Left colon (tissue), 2 donors: ENCODE results near the gene FOXRED2. TPM values are rescaled to one million over a fixed set of nuclear protein-coding genes. Genes with fewer than 3 reads are reported as not detected.
"Not testable (repeated sequence)": the region's sequence is repeated elsewhere in the genome, so short reads cannot be mapped to it uniquely, and the experiment has no call there.

Experiments used
- ATAC-seq: fragments of 200-7000 bp; cut with Tn5 transposase; one replicate; pipeline ENCODE4 v1.9.1; 2020; ENCODE audit warnings: mild to moderate bottlenecking, moderate library complexity
- DNase-seq, 2 donors: peaks; one replicate each; pipeline ENCODE4 v3.0.0-alpha.2; 2020
- intact Hi-C, 2 donors: fragments of 100-400 bp; cut with DNase I in 1 of 2; cut with micrococcal nuclease in 1 of 2; formaldehyde crosslinking; loops; one replicate each; pipeline versions ENCODE4 v1.11.2 to v1.14.0; 2022; cut with DNase I, micrococcal nuclease
- total RNA-seq, 2 donors: library from RNA; stranded (reverse); fragmentation: NEBNext Ultra II Directional; extraction: Animal tissue kit (Norgen Biotek cat#: 25700); gene quantifications; one replicate each; pipeline ENCODE4 v1.2.1, GENCODE V29; 2021
- donor health status: DM: no; HTN: no; CAD: no.
- donor health status: DM: yes; HTN: yes; CAD: no.

The FOXRED2 gene
- total RNA-seq, 2 donors from 2014 or later = 5.3 to 5.4 TPM

GRCh38 chr22:36528341-36528740, 21.5 kb upstream of the FOXRED2 start:
- intact Hi-C loops = no loop called here
- DNase-seq = peak in 1 of 2 donors; percentile 25
- peak; percentile 14 for ATAC-seq

GRCh38 chr22:36522662-36523061, 15.8 kb upstream of the FOXRED2 start:
- no peak for DNase-seq
- intact Hi-C loops = no loop called here
- ATAC-seq = no peak

GRCh38 chr22:36520423-36520822, 13.6 kb upstream of the FOXRED2 start:
- intact Hi-C loops = no loop called here
- DNase-seq (no peak), ATAC-seq (no peak)

GRCh38 chr22:36519906-36520305, 13.1 kb upstream of the FOXRED2 start:
- ATAC-seq, intact Hi-C loops, DNase-seq: not testable (repeated sequence)

- intact Hi-C loops = no loop called here
- no peak for DNase-seq
- no peak for ATAC-seq
Observed at GRCh38 chr22:36514766-36515165, 7.9 kb upstream of the FOXRED2 start.

- ATAC-seq = no peak
- intact Hi-C loops = no loop called here
Observed at GRCh38 chr22:36512991-36513390, 6.2 kb upstream of the FOXRED2 start.

GRCh38 chr22:36512333-36512732, 5.5 kb upstream of the FOXRED2 start:
- intact Hi-C loops = no loop called here
- ATAC-seq = no peak

More at GRCh38 chr22:36512991-36513390, 6.2 kb upstream of the FOXRED2 start:
- DNase-seq = no peak

GRCh38 chr22:36510966-36511881, 4.4 kb upstream of the FOXRED2 start:
- ATAC-seq (no peak), DNase-seq (peak in 1 of 2 donors; percentile 45)
- intact Hi-C loops = no loop called here

More at GRCh38 chr22:36512333-36512732, 5.5 kb upstream of the FOXRED2 start:
- no peak for DNase-seq

- DNase-seq = no peak
- intact Hi-C loops = no loop called here
- no peak for ATAC-seq
Observed at GRCh38 chr22:36510384-36510783, 3.5 kb upstream of the FOXRED2 start.

GRCh38 chr22:36507518-36508010, 724 bp upstream of the FOXRED2 start:
- intact Hi-C loops = no loop called here
- DNase-seq (no peak), ATAC-seq (no peak)

- no peak for ATAC-seq
- intact Hi-C loops = no loop called here
- DNase-seq = no peak
Observed at GRCh38 chr22:36505998-36506635, 723 bp downstream of the FOXRED2 start.

GRCh38 chr22:36497910-36498665, 8.8 kb downstream of the FOXRED2 start:
- no peak for ATAC-seq
- DNase-seq = no peak
- intact Hi-C loops = no loop called here

- intact Hi-C loops = no loop called here
- ATAC-seq (peak; percentile 31), DNase-seq (peak in 1 of 2 donors; percentile 31)
Observed at GRCh38 chr22:36493690-36494110, 13.1 kb downstream of the FOXRED2 start.

GRCh38 chr22:36492109-36492508, 14.7 kb downstream of the FOXRED2 start:
- no peak for DNase-seq
- ATAC-seq = no peak
- intact Hi-C loops = no loop called here

GRCh38 chr22:36491155-36491554, 15.7 kb downstream of the FOXRED2 start:
- no peak for ATAC-seq
- no peak for DNase-seq
- intact Hi-C loops = no loop called here

GRCh38 chr22:36486619-36487384, 20.0 kb downstream of the FOXRED2 start:
- peak in 1 of 2 donors; percentile 76 for DNase-seq
- intact Hi-C loops = no loop called here
- no peak for ATAC-seq

- ATAC-seq = peak; percentile 91
- intact Hi-C loops = no loop called here
- peak; percentile 97 for DNase-seq
Observed at GRCh38 chr22:36481393-36482168, 25.3 kb downstream of the FOXRED2 start, which contains the start of gene TXN2. TSS of gene TXN2 (minus strand) at chr22:36481640. CDS start at chr22:36480837, 803 bp downstream.
